GM21529 (cell line): Measurements from ENCODE around the gene ZSCAN21.
A peak's percentile ranks its signal among the peaks of the same experiment; 100 is the strongest.

Experiments
- ATAC-seq: cut with Tn5 transposase; IDR thresholded peaks from one replicate; pipeline ENCODE4 v1.9.1; 2021; ENCODE audit not compliant: unreplicated experiment

Gene ZSCAN21

DNA sequence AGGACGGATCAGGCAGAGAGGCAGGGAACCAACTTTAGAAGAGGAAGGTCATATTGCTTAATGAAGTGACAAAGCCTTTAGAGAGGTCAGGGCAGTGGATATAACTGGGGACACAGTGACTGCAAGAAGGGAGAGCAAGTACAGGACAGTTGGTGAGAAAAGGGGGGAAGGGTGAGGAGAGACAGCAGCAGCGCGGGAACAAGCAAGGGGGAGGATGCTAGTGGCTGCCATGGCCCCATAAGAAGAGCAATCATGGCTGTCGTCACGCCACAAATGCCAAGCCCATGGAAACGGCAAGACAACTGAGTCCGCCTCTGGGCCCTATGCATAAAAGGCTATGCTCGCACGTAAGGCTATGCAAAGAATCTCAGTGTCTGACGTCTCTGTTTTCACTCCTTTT is 22.9 kb downstream of the ZSCAN21 start:
- no peak for ATAC-seq

GRCh38 chr7:100074841-100075240 is 25.3 kb downstream of the ZSCAN21 start:
- ATAC-seq = no peak

DNA sequence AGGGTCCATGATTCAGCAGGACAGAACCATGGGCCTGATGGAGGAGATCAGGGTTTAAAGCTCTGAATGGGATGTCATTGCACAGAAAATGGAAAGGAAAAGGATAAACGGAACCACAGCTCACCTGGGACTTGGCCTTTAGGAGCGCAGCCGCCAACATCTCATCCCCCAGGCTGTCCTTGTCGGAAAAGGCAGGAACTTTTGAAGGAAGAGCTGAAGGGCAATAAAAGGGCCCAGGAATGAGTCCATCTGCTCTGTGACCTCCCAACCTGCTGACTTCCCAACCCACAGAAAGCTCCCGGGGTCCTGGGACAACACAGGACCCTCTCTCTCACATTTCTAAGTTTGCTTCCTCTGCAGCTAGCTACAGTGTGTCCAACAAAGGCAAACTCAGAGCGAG is 25.8 kb downstream of the ZSCAN21 start:
- no peak for ATAC-seq

- ATAC-seq = no peak
Measured at GRCh38 chr7:100077205-100077604, 27.6 kb downstream of the ZSCAN21 start.

GRCh38 chr7:100079024-100079560 is 29.5 kb downstream of the ZSCAN21 start:
- ATAC-seq = no peak

GRCh38 chr7:100080907-100081534 is 31.4 kb downstream of the ZSCAN21 start:
- no peak for ATAC-seq

GRCh38 chr7:100081535-100082102 is 32.0 kb downstream of the ZSCAN21 start, which contains the start of gene ZNF3:
TSS of gene ZNF3 (minus strand) at chr7:100081723. CDS start at chr7:100077357, 4,366 bp downstream.
- ATAC-seq = peak; percentile 89

DNA sequence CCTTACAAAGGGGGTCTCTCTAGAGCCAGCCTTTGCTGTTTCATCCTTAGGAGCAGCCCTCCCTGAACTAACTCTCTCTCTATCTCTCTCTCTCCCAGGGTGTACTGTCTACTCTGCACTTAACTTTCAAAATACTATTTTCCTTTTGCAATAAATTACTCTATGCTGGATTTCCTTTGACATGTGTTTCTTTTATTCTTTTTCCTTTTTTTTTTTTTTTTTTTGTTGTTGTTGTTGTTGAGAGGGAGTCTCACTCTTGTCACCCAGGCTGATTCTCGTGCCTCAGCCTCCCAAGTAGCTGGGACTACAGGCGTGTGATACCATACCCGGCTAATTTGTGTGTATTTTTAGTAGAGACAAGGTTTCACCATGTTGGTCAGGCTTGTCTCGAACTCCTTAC is 33.4 kb downstream of the ZSCAN21 start:
- no peak for ATAC-seq

DNA sequence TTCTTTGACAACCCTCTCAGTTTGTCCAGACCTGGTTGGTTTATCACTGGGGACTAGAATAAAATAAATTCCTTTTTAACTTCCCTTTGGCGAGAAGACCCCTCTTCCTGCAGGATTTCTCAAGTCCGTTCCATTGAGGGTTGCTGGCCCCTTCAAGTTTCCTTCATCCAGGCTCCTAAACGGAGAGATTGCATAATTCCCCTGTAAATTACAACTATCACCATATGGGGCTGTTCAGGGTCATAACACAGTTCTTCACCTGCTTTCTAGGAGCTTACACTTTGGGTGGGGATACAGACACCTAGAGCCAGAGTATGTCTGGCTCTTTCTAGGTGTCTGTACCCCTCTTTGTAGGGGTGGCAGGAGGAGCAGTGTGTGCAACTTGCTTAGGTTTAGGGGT is 35.9 kb downstream of the ZSCAN21 start:
- no peak for ATAC-seq

GRCh38 chr7:100087055-100087750 is 37.6 kb downstream of the ZSCAN21 start:
- ATAC-seq = no peak

GRCh38 chr7:100088095-100088620 is 38.6 kb downstream of the ZSCAN21 start:
- ATAC-seq = no peak

DNA sequence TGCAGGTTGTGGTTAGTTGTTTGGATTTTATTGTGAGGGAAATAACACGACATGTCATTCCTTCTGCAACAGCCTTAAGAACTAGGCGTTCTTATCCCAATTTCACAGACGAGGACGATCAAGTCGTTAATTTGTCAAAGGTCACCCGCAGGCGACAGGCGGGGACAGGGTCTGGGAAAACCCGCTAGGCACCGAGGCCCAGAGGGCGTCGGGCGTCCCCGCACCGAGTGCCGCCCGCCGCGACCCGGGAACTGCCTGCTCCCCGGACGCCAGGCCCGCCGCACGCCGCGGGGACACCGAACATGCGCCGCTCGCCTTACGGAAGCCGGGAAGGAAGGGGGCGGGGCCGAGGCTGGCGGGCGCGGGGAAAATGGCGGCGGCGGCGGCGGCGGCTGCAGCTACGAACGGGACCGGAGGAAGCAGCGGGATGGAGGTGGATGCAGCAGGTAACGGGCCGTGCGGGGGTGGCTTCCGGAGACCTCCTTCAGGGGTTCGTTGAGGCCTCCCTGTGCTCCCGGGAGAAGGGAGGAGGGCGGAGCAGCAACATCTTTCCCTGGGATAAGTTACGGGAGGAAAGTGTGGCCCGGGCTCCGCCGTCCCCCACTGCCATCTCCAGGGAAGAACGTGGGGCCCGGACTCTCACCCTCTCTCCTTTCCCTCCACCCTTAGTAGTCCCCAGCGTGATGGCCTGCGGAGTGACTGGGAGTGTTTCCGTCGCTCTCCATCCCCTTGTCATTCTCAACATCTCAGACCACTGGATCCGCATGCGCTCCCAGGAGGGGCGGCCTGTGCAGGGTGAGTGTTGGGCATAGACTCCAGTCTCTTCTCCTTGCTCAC is 39.3 kb downstream of the ZSCAN21 start, which contains the start of gene COPS6:
Gene COPS6, plus strand, starts transcription at position 349 of the 837 bp plus-strand sequence. Its CDS starts 22 bp downstream, at position 371.
- ATAC-seq = peak; percentile 68

- no peak for ATAC-seq
Measured at GRCh38 chr7:100089458-100090196, 40.1 kb downstream of the ZSCAN21 start.

GRCh38 chr7:100090527-100091410 is 41.2 kb downstream of the ZSCAN21 start:
- no peak for ATAC-seq

- no peak for ATAC-seq
Measured at GRCh38 chr7:100091411-100092181, 42.0 kb downstream of the ZSCAN21 start.

DNA sequence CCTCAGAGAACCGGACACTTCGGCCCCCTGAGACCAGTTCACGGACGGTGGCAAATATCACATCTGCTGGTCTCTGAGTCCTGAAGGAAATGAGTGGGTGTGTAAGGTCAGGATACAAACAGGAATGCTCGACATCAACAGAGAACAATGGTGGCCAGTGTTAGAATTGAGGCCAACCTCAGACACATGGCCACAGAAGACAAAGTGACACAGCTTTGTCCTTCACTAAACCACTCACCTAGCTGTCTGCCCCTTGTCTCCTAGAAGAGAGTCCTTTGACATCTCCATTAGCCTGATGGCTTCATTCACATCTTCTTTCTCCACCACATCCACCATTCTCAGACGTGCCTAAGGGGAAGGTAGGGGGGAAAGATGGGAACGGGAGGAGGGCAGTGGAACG is 43.5 kb downstream of the ZSCAN21 start:
- ATAC-seq = no peak

DNA sequence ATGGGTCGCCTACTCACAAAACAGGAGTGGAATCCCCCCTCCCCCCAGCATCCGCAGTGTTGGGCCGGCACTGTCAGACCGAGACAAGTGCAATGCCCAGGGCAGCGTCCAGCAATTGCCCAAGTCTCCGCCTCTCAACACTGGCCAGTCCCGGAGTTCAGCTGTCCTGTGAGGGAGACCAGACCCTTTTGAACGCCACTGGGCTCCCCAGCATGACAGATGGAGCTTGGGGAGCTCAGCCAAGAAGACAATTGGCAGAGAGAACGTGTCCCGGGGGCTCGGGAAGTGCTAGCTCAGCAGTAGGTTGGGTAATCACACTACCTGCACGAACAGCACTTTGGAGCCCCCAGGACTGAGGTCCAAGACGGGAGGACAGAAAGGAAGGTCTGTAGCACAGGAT is 43.9 kb downstream of the ZSCAN21 start:
- no peak for ATAC-seq

DNA sequence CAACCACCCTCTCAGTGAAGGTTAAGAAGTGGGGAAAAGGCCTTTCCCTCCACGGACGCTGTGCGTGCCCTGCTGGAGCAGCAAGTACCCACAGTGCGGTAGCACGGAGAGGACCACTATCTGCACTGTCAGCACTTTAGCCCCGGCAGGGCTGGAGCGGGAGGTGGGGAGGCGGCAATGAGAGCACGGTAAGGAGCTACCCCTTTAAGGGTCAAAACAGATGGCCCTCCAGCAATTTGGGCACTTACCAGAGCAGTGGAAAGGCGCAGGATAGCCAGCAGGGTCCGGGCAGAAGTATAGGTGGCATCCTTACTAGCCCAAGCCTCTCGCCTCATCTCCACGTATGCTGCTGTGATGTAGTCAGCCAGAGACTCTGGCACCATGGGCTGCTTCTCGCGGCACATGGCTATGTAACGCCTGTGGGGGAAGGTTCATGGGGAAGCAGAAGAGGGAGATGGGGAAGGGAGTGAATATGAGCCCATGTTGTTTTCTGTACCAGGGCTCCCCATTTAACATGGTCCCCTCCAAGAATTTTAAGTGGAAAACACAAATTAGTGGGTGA is 44.4 kb downstream of the ZSCAN21 start:
- no peak for ATAC-seq
